ENCODE data around the gene TMEM238. TPM values are rescaled to one million over a fixed set of nuclear protein-coding genes. Genes with fewer than 3 reads are reported as not detected.
A peak's percentile ranks its signal among the peaks of the same experiment; 100 is the strongest.
"Not testable (repeated sequence)": the region's sequence is repeated elsewhere in the genome, so short reads cannot be mapped to it uniquely, and the experiment has no call there.

TMEM238 gene
- total and polyA plus RNA-seq, 2 donors (not counting 3 experiments of a cell fraction or from before 2014, with no cell fraction given), result 0.18 to 0.35 TPM

- Histone ChIP-seq H3K36me3 (ENCODE audit: control insufficient read depth in 2 of 2, extremely low read depth in 1 of 2, insufficient read depth in 2 of 2, low read length in 2 of 2) (no peaks in the 10 kb centered on the region), H3K4me3 (replicated peaks in 1 of 3; ENCODE audit: insufficient read depth in 1 of 3, low read depth in 1 of 3, low read length in 3 of 3) (no peak overlapping the region), H3K9me1 (replicated peaks; ENCODE audit: control insufficient read depth, extremely low read depth, insufficient read depth, low read length) (no peaks in the 10 kb centered on the region), H3K9me3 (replicated peaks; ENCODE audit: control insufficient read depth, insufficient read depth, low read length) (no peaks in the 10 kb centered on the region), H2AFZ (ENCODE audit: low read depth, low read length) (no peak overlapping the region), H3K27ac (ENCODE audit: insufficient read depth, low read depth, low read length) (no peak overlapping the region), H4K20me1 (replicated peaks; ENCODE audit: control insufficient read depth, extremely low read depth, insufficient read depth, low read length) (no peaks in the 10 kb centered on the region), H3K4me2 (ENCODE audit: insufficient read depth, low read length) (no peak overlapping the region), H3K9ac (replicated peaks; ENCODE audit: extremely low read depth, insufficient read depth, low read length) (no peak overlapping the region), H3K79me2 (ENCODE audit: control insufficient read depth, insufficient read depth, low read length) (no peaks in the 10 kb centered on the region), H3K27me3 (ENCODE audit: control insufficient read depth in 2 of 2, insufficient read depth in 2 of 2, low read length in 2 of 2) (peaks cover 0 to 5% of the 10 kb centered on the region in 2 experiments), H3K4me1 (ENCODE audit: control insufficient read depth, extremely low read depth, insufficient read depth, low read length) (no peaks in the 10 kb centered on the region)
- intact Hi-C loops (cut with micrococcal nuclease), result loop anchor here (1.0 to 2.0 kb wide), 4 partner anchors 87 to 277 kb away; no protein-coding TSS in a partner anchor
- dilution Hi-C loops (cut with MboI; ENCODE audit: extremely low pct_ligation_motif_present, low sequenced_read_pairs), result no loop called here
- BruUV-seq (replicated peaks), result no TSS peak
- DNase-seq (ENCODE audit: low read depth, low spot score), result peak; percentile 71
- CTCF ChIA-PET, result interaction anchor here (0.6 to 4.5 kb wide), 22 partner anchors 10 to 330 kb away, joined by 3 to 69 read pairs (median 5); partner anchors contain the start of genes HSPBP1 and TMEM238
- peak; percentile 64 to 71 for TF ChIP-seq CTCF (IDR thresholded peaks at IDR 0.05; ENCODE audit: extremely low read depth in 1 of 2, insufficient read depth in 1 of 2, low read depth in 1 of 2, low read length in 2 of 2)
- TF ChIP-seq MAX (IDR thresholded peaks at IDR 0.05; ENCODE audit: insufficient read depth, insufficient read length), result no peak
- POLR2A ChIA-PET, result interaction anchor here (1.0 kb wide), 1 partner anchor 11 kb away, joined by 3 read pairs; no protein-coding TSS in a partner anchor
- FAIRE-seq, result peak; percentile 97
Observed at GRCh38 chr19:55418185-55418584, 34.1 kb upstream of the TMEM238 start.

DNA sequence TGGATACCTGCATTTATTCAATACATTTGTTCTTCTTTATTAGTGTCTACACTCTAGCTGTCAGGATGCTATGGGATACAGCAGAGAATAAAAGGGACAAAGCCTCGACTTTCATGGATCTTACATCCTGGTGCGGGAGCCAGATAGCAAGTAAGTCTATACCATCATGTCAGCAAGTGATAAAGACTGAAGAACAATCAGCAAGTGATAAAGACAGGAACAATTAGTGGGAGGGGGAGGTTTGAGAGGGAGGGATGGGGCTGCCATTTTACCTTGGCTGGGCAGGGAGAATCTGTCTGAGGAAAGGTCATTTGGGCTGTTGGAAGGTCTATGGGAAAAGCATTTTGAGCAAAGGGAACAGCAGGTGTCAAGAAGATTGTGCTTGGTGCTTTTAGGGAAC, 26.1 kb upstream of the TMEM238 start:
- Histone ChIP-seq H3K4me2 (ENCODE audit: insufficient read depth, low read length) (no peak overlapping the region), H3K4me1 (ENCODE audit: control insufficient read depth, extremely low read depth, insufficient read depth, low read length) (peaks cover 13% of the 10 kb centered on the region), H3K4me3 (replicated peaks in 1 of 3; ENCODE audit: insufficient read depth in 1 of 3, low read depth in 1 of 3, low read length in 3 of 3) (no peak overlapping the region), H3K27ac (ENCODE audit: insufficient read depth, low read depth, low read length) (no peak overlapping the region), H3K79me2 (ENCODE audit: control insufficient read depth, insufficient read depth, low read length) (peaks cover 23% of the 10 kb centered on the region), H3K9me3 (replicated peaks; ENCODE audit: control insufficient read depth, insufficient read depth, low read length) (no peaks in the 10 kb centered on the region), H3K9ac (replicated peaks; ENCODE audit: extremely low read depth, insufficient read depth, low read length) (no peak overlapping the region), H3K9me1 (replicated peaks; ENCODE audit: control insufficient read depth, extremely low read depth, insufficient read depth, low read length) (no peaks in the 10 kb centered on the region), H3K36me3 (ENCODE audit: control insufficient read depth in 2 of 2, extremely low read depth in 1 of 2, insufficient read depth in 2 of 2, low read length in 2 of 2) (no peaks in the 10 kb centered on the region), H3K27me3 (ENCODE audit: control insufficient read depth in 2 of 2, insufficient read depth in 2 of 2, low read length in 2 of 2) (peaks cover 2 to 5% of the 10 kb centered on the region in 2 experiments), H2AFZ (ENCODE audit: low read depth, low read length) (no peak overlapping the region), H4K20me1 (replicated peaks; ENCODE audit: control insufficient read depth, extremely low read depth, insufficient read depth, low read length) (no peaks in the 10 kb centered on the region)
- CTCF ChIA-PET, result no interaction called here
- no TSS peak for BruUV-seq (replicated peaks)
- TF ChIP-seq POLR2A (IDR thresholded peaks at IDR 0.05; ENCODE audit: low read depth, low read length), result no peak
- no peak for DNase-seq (ENCODE audit: low read depth, low spot score)
- intact Hi-C loops (cut with micrococcal nuclease), result no loop called here
- FAIRE-seq, result no peak
- dilution Hi-C loops (cut with MboI; ENCODE audit: extremely low pct_ligation_motif_present, low sequenced_read_pairs), result no loop called here
- POLR2A ChIA-PET, result no interaction called here

DNA sequence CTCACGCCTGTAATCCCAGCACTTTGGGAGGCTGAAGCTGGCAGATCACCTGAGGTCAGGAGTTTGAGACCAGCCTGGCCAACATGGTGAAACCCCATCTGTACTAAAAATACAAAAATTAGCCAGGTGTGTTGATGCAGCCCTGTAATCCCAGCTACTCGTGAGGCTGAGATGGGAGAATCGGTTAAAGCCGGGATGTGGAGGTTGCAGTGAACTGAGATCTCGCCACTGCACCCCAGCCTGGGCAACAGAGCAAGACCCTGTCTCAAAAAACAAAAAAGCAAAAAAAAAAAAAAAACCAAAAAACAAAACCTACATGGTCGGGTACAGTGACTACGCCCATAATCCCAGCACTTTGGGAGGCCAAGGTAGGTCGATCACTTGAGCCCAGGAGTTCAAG, 25.1 kb upstream of the TMEM238 start:
- DNase-seq (ENCODE audit: low read depth, low spot score); H3K9me3 ChIP-seq (replicated peaks; ENCODE audit: control insufficient read depth, insufficient read depth, low read length); H3K9ac ChIP-seq (replicated peaks; ENCODE audit: extremely low read depth, insufficient read depth, low read length); H3K4me2 ChIP-seq (ENCODE audit: insufficient read depth, low read length); H3K4me3 ChIP-seq (replicated peaks in 1 of 3; ENCODE audit: insufficient read depth in 1 of 3, low read depth in 1 of 3, low read length in 3 of 3); H3K27me3 ChIP-seq (ENCODE audit: control insufficient read depth in 2 of 2, insufficient read depth in 2 of 2, low read length in 2 of 2); FAIRE-seq; H2AFZ ChIP-seq (ENCODE audit: low read depth, low read length); H4K20me1 ChIP-seq (replicated peaks; ENCODE audit: control insufficient read depth, extremely low read depth, insufficient read depth, low read length); POLR2A ChIA-PET; H3K9me1 ChIP-seq (replicated peaks; ENCODE audit: control insufficient read depth, extremely low read depth, insufficient read depth, low read length); H3K36me3 ChIP-seq (ENCODE audit: control insufficient read depth in 2 of 2, extremely low read depth in 1 of 2, insufficient read depth in 2 of 2, low read length in 2 of 2); dilution Hi-C loops (cut with MboI; ENCODE audit: extremely low pct_ligation_motif_present, low sequenced_read_pairs); BruUV-seq (replicated peaks); H3K27ac ChIP-seq (ENCODE audit: insufficient read depth, low read depth, low read length): not testable (repeated sequence)
- Histone ChIP-seq H3K4me1 (ENCODE audit: control insufficient read depth, extremely low read depth, insufficient read depth, low read length) (peaks cover 13% of the 10 kb centered on the region), H3K79me2 (ENCODE audit: control insufficient read depth, insufficient read depth, low read length) (peaks cover 30% of the 10 kb centered on the region)
- intact Hi-C loops (cut with micrococcal nuclease), result loop anchor here (2.0 kb wide), 2 partner anchors 52 to 268 kb away; partner anchors contain the start of gene ISOC2
- CTCF ChIA-PET, result interaction anchor here (0.7 to 0.9 kb wide), 2 partner anchors 10 to 95 kb away, joined by 3 to 4 read pairs; no protein-coding TSS in a partner anchor
